H1 (cell line): ENCODE data around the gene ERICH3. TPM values are rescaled to one million over a fixed set of nuclear protein-coding genes. Genes with fewer than 3 reads are reported as not detected.

Experiments used
- CTCF ChIA-PET: fragments of 300-600 bp; sonication (Branson Sonifier 250); formaldehyde crosslinking; loops from one replicate; lab custom pipeline; 2021; ENCODE audit not compliant: partially characterized antibody; lab: Charles Lee
- POLR2A ChIA-PET: fragments of 300-600 bp; sonication (Branson Sonifier 250); formaldehyde crosslinking; loops from one replicate; lab custom pipeline; 2021; ENCODE audit warnings: inconsistent platforms; ENCODE audit not compliant: partially characterized antibody; lab: Charles Lee
- DNase-seq, 2 experiments: peaks; one replicate each; pipeline versions ENCODE4 v3.0.0 to v3.0.0-alpha.2; 2010 to 2022; ENCODE audit warnings: low spot score in 2 of 2, low read depth in 1 of 2, mixed read lengths in 1 of 2
- FAIRE-seq: peaks from 2 replicates; lab custom pipeline; 2011; peaks lifted over from hg19 to GRCh38; lab: Jason Lieb, UNC
- H2AFZ ChIP-seq: 2 replicates; pipeline ENCODE4 v1.8.1; 2012; ENCODE audit warnings: low read length, inconsistent platforms
- H2AK5ac ChIP-seq: 2 replicates; pipeline ENCODE4 v1.6.1; 2013; ENCODE audit warnings: low read depth, low read length
- H2BK120ac ChIP-seq: replicated peaks from 2 replicates; pipeline ENCODE3; 2013; ENCODE audit warnings: low read depth, low read length, inconsistent platforms
- H2BK12ac ChIP-seq: 2 replicates; pipeline ENCODE4 v1.6.1; 2013; ENCODE audit warnings: low read depth, low read length
- H2BK15ac ChIP-seq: 2 replicates; pipeline ENCODE4 v1.6.1; 2013; ENCODE audit warnings: low read length
- H2BK20ac ChIP-seq: 2 replicates; pipeline ENCODE4 v1.6.1; 2013; ENCODE audit warnings: low read length
- H2BK5ac ChIP-seq: 2 replicates; pipeline ENCODE4 v1.6.1; 2013; ENCODE audit warnings: low read depth, low read length
- H3K14ac ChIP-seq: 2 replicates; pipeline ENCODE4 v1.6.1; 2013; ENCODE audit warnings: inconsistent platforms; ENCODE audit not compliant: insufficient read length
- H3K18ac ChIP-seq: 2 replicates; pipeline ENCODE4 v1.6.1; 2013; ENCODE audit warnings: low read length; ENCODE audit errors: extremely low read depth
- H3K23ac ChIP-seq: 2 replicates; pipeline ENCODE4 v1.6.1; 2013; ENCODE audit warnings: inconsistent platforms; ENCODE audit not compliant: insufficient read length
- H3K23me2 ChIP-seq: 2 replicates; pipeline ENCODE4 v1.6.1; 2013; ENCODE audit warnings: low read depth, low read length
- H3K27ac ChIP-seq: 2 replicates; pipeline ENCODE4 v1.6.1; 2011; ENCODE audit warnings: low read depth, low read length, inconsistent platforms
- H3K27me3 ChIP-seq, 4 experiments: replicated peaks in 1 of 4; 1 replicate in 1 of 4; 2 replicates in 3 of 4; pipeline versions ENCODE4 v1.6.1 to v1.8.1; 2011 to 2013; ENCODE audit warnings: low read length in 3 of 4, mild to moderate bottlenecking in 3 of 4, inconsistent platforms in 2 of 4, mixed read lengths in 2 of 4, moderate library complexity in 1 of 4; ENCODE audit not compliant: control insufficient read depth in 3 of 4, insufficient read depth in 3 of 4; ENCODE audit errors: extremely low read depth in 1 of 4
- H3K36me3 ChIP-seq, 4 experiments: 2 replicates each; pipeline versions ENCODE4 v1.6.1 to v1.8.1; 2011 to 2013; ENCODE audit warnings: mild to moderate bottlenecking in 4 of 4, low read length in 3 of 4, moderate library complexity in 2 of 4, control low read depth in 1 of 4, inconsistent platforms in 1 of 4; ENCODE audit not compliant: insufficient read depth in 4 of 4, control insufficient read depth in 2 of 4
- H3K4ac ChIP-seq: replicated peaks from 2 replicates; pipeline ENCODE3; 2013; ENCODE audit warnings: low read length, low read depth, mixed read lengths, inconsistent platforms; ENCODE audit not compliant: insufficient read length
- H3K4me1 ChIP-seq, 4 experiments: replicated peaks in 1 of 4; 1 replicate in 1 of 4; 2 replicates in 3 of 4; pipeline versions ENCODE4 v1.6.1 to v1.8.1; 2011 to 2013; ENCODE audit warnings: low read length in 3 of 4, inconsistent platforms in 2 of 4, mixed read lengths in 1 of 4; ENCODE audit not compliant: insufficient read depth in 4 of 4, control insufficient read depth in 3 of 4
- H3K4me2 ChIP-seq, 2 experiments: 2 replicates each; pipeline versions ENCODE4 v1.6.1 to v1.8.1; 2011 to 2013; ENCODE audit warnings: low read depth in 2 of 2, low read length in 2 of 2, control low read depth in 1 of 2, inconsistent platforms in 1 of 2, mild to moderate bottlenecking in 1 of 2; ENCODE audit not compliant: insufficient read depth in 1 of 2
- H3K4me3 ChIP-seq, 4 experiments: fragments of 200-600, 300-600 bp in 1 of 4; sonication (generic), shearing (Covaris generic), sonication (Bioruptor Twin) in 1 of 4; 2 replicates each; pipeline versions ENCODE4 v1.5.1 to v1.8.1; 2011 to 2016; ENCODE audit warnings: low read length in 4 of 4, low read depth in 3 of 4, control low read depth in 2 of 4, inconsistent platforms in 2 of 4, mild to moderate bottlenecking in 2 of 4, mixed read lengths in 1 of 4, moderate library complexity in 1 of 4; ENCODE audit not compliant: insufficient read depth in 2 of 4; ENCODE audit errors: extremely low read depth in 1 of 4
- H3K56ac ChIP-seq: replicated peaks from 2 replicates; pipeline ENCODE3; 2013; ENCODE audit warnings: low read depth, mild to moderate bottlenecking, mixed read lengths, low read length, inconsistent platforms; ENCODE audit not compliant: insufficient read length
- H3K79me1 ChIP-seq: 2 replicates; pipeline ENCODE4 v1.6.1; 2013; ENCODE audit warnings: low read depth, low read length, control low read depth
- H3K79me2 ChIP-seq, 2 experiments: 2 replicates each; pipeline versions ENCODE4 v1.6.1 to v1.8.1; 2012 to 2013; ENCODE audit warnings: low read length in 2 of 2, mild to moderate bottlenecking in 2 of 2, inconsistent platforms in 1 of 2; ENCODE audit not compliant: insufficient read depth in 2 of 2, control insufficient read depth in 1 of 2
- H3K9ac ChIP-seq, 4 experiments: replicated peaks in 1 of 4; 1 replicate in 1 of 4; 2 replicates in 3 of 4; pipeline versions ENCODE4 v1.6.1 to v1.8.1; 2011 to 2013; ENCODE audit warnings: low read depth in 3 of 4, low read length in 3 of 4, control low read depth in 2 of 4, mild to moderate bottlenecking in 2 of 4, moderate library complexity in 2 of 4, inconsistent platforms in 1 of 4; ENCODE audit errors: extremely low read depth in 1 of 4
- H3K9me3 ChIP-seq, 2 experiments: 2 replicates each; pipeline versions ENCODE4 v1.6.1 to v1.8.1; 2012 to 2013; ENCODE audit warnings: mild to moderate bottlenecking in 2 of 2, moderate library complexity in 2 of 2, control low read depth in 1 of 2, inconsistent platforms in 1 of 2, low read depth in 1 of 2, low read length in 1 of 2, mixed read lengths in 1 of 2; ENCODE audit not compliant: insufficient read depth in 2 of 2
- H4K20me1 ChIP-seq, 2 experiments: replicated peaks in 1 of 2; 2 replicates each; pipeline versions ENCODE3 to v1.8.1; 2011 to 2013; ENCODE audit warnings: inconsistent platforms in 2 of 2, low read length in 2 of 2, mild to moderate bottlenecking in 1 of 2; ENCODE audit not compliant: insufficient read depth in 2 of 2, control insufficient read depth in 1 of 2
- H4K5ac ChIP-seq: 2 replicates; pipeline ENCODE4 v1.6.1; 2013; ENCODE audit warnings: low read length, low read depth, mixed read lengths, inconsistent platforms; ENCODE audit not compliant: insufficient read length
- H4K8ac ChIP-seq: 2 replicates; pipeline ENCODE4 v1.8.0; 2013; ENCODE audit warnings: mild to moderate bottlenecking, moderate library complexity, low read length, inconsistent platforms; ENCODE audit not compliant: insufficient read depth; ENCODE audit errors: extremely low read depth
- H4K91ac ChIP-seq: replicated peaks from 2 replicates; pipeline ENCODE3; 2013; ENCODE audit warnings: low read length, mixed read lengths, inconsistent platforms; ENCODE audit not compliant: insufficient read length
- CBX8 ChIP-seq: fragments of 300-800, 300-1000 bp; sonication (generic); IDR thresholded peaks from 2 replicates; pipeline ENCODE4 v1.7.1; 2016; ENCODE audit warnings: low read depth, low read length, borderline replicate concordance
- CEBPB ChIP-seq: IDR thresholded peaks from 2 replicates; pipeline ENCODE4 v1.6.1; 2012; ENCODE audit warnings: low read depth, low read length
- CTBP2 ChIP-seq: IDR thresholded peaks from 2 replicates; pipeline ENCODE4 v1.7.0; 2011; ENCODE audit warnings: borderline replicate concordance, mild to moderate bottlenecking, moderate library complexity, mixed read lengths, low read length; ENCODE audit not compliant: insufficient read depth, insufficient read length
- PHF8 ChIP-seq: fragments of 200-600 bp; sonication (generic); conservative IDR thresholded peaks from 2 replicates; pipeline ENCODE4 v1.7.1; 2012; ENCODE audit warnings: low read depth, mild to moderate bottlenecking, inconsistent platforms, low read length, moderate library complexity
- POU5F1 ChIP-seq: IDR thresholded peaks from 2 replicates; pipeline ENCODE4 v1.6.1; 2011; ENCODE audit warnings: low read depth, mild to moderate bottlenecking, low read length, moderate library complexity
- RXRA ChIP-seq: IDR thresholded peaks from 2 replicates; pipeline ENCODE4 v1.6.1; 2011; ENCODE audit warnings: low read depth, mild to moderate bottlenecking, low read length, moderate library complexity; ENCODE audit not compliant: insufficient read depth
- SRF ChIP-seq: IDR thresholded peaks from 2 replicates; pipeline ENCODE4 v1.6.1; 2011; ENCODE audit warnings: mild to moderate bottlenecking, low read depth, low read length, moderate library complexity
- SUZ12 ChIP-seq: fragments of 200-600 bp; sonication (generic); IDR thresholded peaks from 2 replicates; pipeline ENCODE4 v1.6.1; 2012; ENCODE audit warnings: mild to moderate bottlenecking, inconsistent platforms, low read length, moderate library complexity, mixed read lengths
- WGBS, 2 experiments: shearing (Covaris generic) in 1 of 2; methylation state at CpG; one replicate each; pipeline versions ENCODE4 v1.1.6 to v1.1.7; 2013 to 2015; ENCODE audit warnings: low lambda C conversion rate in 2 of 2, mixed read lengths in 2 of 2, inconsistent platforms in 1 of 2, low coverage in 1 of 2, missing lambda C conversion rate in 1 of 2; ENCODE audit not compliant: insufficient replicate concordance in 2 of 2, insufficient coverage in 1 of 2, insufficient read length in 1 of 2; ENCODE audit errors: extremely low coverage in 1 of 2, missing lambda C conversion rate in 1 of 2; 5-methylcytosine and 5-hydroxymethylcytosine counted together
- polyA plus RNA-seq, 7 experiments: library from polyadenylated mRNA; depleted of rRNA in 3 of 7; stranded (reverse) in 5 of 7; unstranded in 2 of 7; fragments of >200 nt in 5 of 7; fragments of 200-250 nt in 2 of 7; gene quantifications; 1 replicate in 5 of 7; 2 replicates in 1 of 7; 4 replicates in 1 of 7; pipeline versions ENCODE4 v1.2.1 to v1.2.3, GENCODE V29; 2011 to 2013; ENCODE audit warnings: missing spikeins in 2 of 7, mixed read lengths in 2 of 7
- total RNA-seq: library from RNA; stranded (reverse); fragmentation: NEBNext Ultra II Directional; extraction: Animal tissue kit (Norgen Biotek cat#: 25700); gene quantifications from 2 replicates; pipeline ENCODE4 v1.2.1, GENCODE V29; 2021

ERICH3 gene
- total and polyA plus RNA-seq, 2 of the 8 experiments (the other 6 are each of a cell fraction or from before 2014, with no cell fraction given), result 0.02 TPM; not detected in 1

- H3K4me3 ChIP-seq, result no peak overlapping the region
- no peak overlapping the region for H2AK5ac ChIP-seq
- no peak overlapping the region for H4K8ac ChIP-seq
- ChIA-PET CTCF (interaction anchor here (1.4 kb wide), 1 partner anchor 39 kb away, joined by 3 read pairs; no protein-coding TSS in a partner anchor), POLR2A (no interaction called here)
- FAIRE-seq, result no peak
- H3K36me3 ChIP-seq, result no peaks in the 10 kb centered on the region
- H3K4me1 ChIP-seq, result no peaks in the 10 kb centered on the region
- H3K79me1 ChIP-seq, result no peaks in the 10 kb centered on the region
- H4K20me1 ChIP-seq, result no peaks in the 10 kb centered on the region
- H3K23me2 ChIP-seq, result no peaks in the 10 kb centered on the region; the same call in 1 of the 2 replicates
- no peak overlapping the region for H3K4me2 ChIP-seq
- no peak overlapping the region for H2BK120ac ChIP-seq
- no peak overlapping the region for H2BK12ac ChIP-seq
- H3K27ac ChIP-seq, result no peak overlapping the region
- no peak overlapping the region for H3K4ac ChIP-seq
- no peak overlapping the region for H3K14ac ChIP-seq
- H2AFZ ChIP-seq, result no peak overlapping the region
- DNase-seq, result no peak
- H4K91ac ChIP-seq, result no peak overlapping the region
- WGBS, 2 experiments, result 87% methylated on average over 4 of the region's 4 CpGs; no CpG with 5 or more reads in 1 of the 2 experiments
- no peaks in the 10 kb centered on the region for H3K27me3 ChIP-seq
- no peak overlapping the region for H3K9ac ChIP-seq
- H2BK15ac ChIP-seq, result no peak overlapping the region
- H2BK5ac ChIP-seq, result no peak overlapping the region
- H4K5ac ChIP-seq, result no peak overlapping the region
- H3K9me3 ChIP-seq, result no peaks in the 10 kb centered on the region
- H3K79me2 ChIP-seq, result no peaks in the 10 kb centered on the region
- TF ChIP-seq SRF (no peak), POU5F1 (no peak), CEBPB (no peak), RXRA (no peak), SUZ12 (no peak), PHF8 (no peak), CTBP2 (no peak), CBX8 (no peak)
- TF ChIP-seq, all 59 proteins: peak for 0
- Histone ChIP-seq H3K56ac (no peak overlapping the region), H3K23ac (no peak overlapping the region), H3K18ac (no peak overlapping the region), H2BK20ac (no peak overlapping the region)
These were observed 23.0 kb downstream of the ERICH3 start for GRCh38 chr1:74650561-74650960.
